Astrocyte (in vitro differentiated cells and primary cell): ENCODE measurements around the gene TMEM9. TPM values are rescaled to one million over a fixed set of nuclear protein-coding genes. Genes with fewer than 3 reads are reported as not detected.

ENCODE experiments used
- DNase-seq: peaks from one replicate; pipeline ENCODE4 v3.0.0-alpha.2; 2010; ENCODE audit warnings: low read depth
- FAIRE-seq: peaks from 2 replicates; lab custom pipeline; 2011; peaks lifted over from hg19 to GRCh38; lab: Jason Lieb, UNC
- H2AFZ ChIP-seq: 2 replicates; pipeline ENCODE4 v1.6.0; 2012; ENCODE audit warnings: low read depth, low read length, inconsistent platforms
- H3K27ac ChIP-seq: 2 replicates; pipeline ENCODE4 v1.5.1; 2011; ENCODE audit warnings: low read depth, low read length, inconsistent platforms
- H3K27me3 ChIP-seq: 2 replicates; pipeline ENCODE4 v1.6.0; 2011; ENCODE audit warnings: low read length, inconsistent platforms; ENCODE audit not compliant: insufficient read depth
- H3K36me3 ChIP-seq: 2 replicates; pipeline ENCODE4 v1.5.1; 2011; ENCODE audit warnings: low read length, inconsistent platforms; ENCODE audit not compliant: insufficient read depth
- H3K4me1 ChIP-seq: 2 replicates; pipeline ENCODE4 v1.5.1; 2011; ENCODE audit warnings: low read length, inconsistent platforms; ENCODE audit not compliant: insufficient read depth
- H3K4me2 ChIP-seq: 2 replicates; pipeline ENCODE4 v1.6.0; 2012; ENCODE audit warnings: low read length, inconsistent platforms
- H3K4me3 ChIP-seq: 2 replicates; pipeline ENCODE4 v1.5.1; 2011; ENCODE audit warnings: low read depth, mild to moderate bottlenecking, low read length, inconsistent platforms; ENCODE audit not compliant: insufficient read depth
- H3K79me2 ChIP-seq: 2 replicates; pipeline ENCODE4 v1.6.0; 2012; ENCODE audit warnings: mild to moderate bottlenecking, low read length, inconsistent platforms; ENCODE audit not compliant: insufficient read depth
- H3K9ac ChIP-seq: 2 replicates; pipeline ENCODE4 v1.6.0; 2012; ENCODE audit warnings: mild to moderate bottlenecking, low read length, inconsistent platforms
- H3K9me3 ChIP-seq: 2 replicates; pipeline ENCODE4 v1.5.1; 2012; ENCODE audit warnings: low read depth, mild to moderate bottlenecking, low read length, inconsistent platforms; ENCODE audit not compliant: insufficient read depth
- H4K20me1 ChIP-seq: 2 replicates; pipeline ENCODE4 v1.6.0; 2012; ENCODE audit warnings: low read length, inconsistent platforms; ENCODE audit not compliant: insufficient read depth
- H3K27ac Mint-ChIP-seq: one replicate; pipeline ENCODE4 v1.8.0; 2021; ENCODE audit warnings: mild to moderate bottlenecking, mixed read lengths; ENCODE audit not compliant: unreplicated experiment
- H3K27me3 Mint-ChIP-seq: one replicate; pipeline ENCODE4 v1.8.0; 2021; ENCODE audit warnings: low read depth, mixed read lengths; ENCODE audit not compliant: unreplicated experiment
- H3K36me3 Mint-ChIP-seq: one replicate; pipeline ENCODE4 v1.8.0; 2021; ENCODE audit warnings: low read depth, mixed read lengths; ENCODE audit not compliant: unreplicated experiment
- H3K4me1 Mint-ChIP-seq: one replicate; pipeline ENCODE4 v1.8.0; 2021; ENCODE audit warnings: low read depth, mixed read lengths; ENCODE audit not compliant: unreplicated experiment
- H3K4me3 Mint-ChIP-seq: one replicate; pipeline ENCODE4 v1.8.0; 2021; ENCODE audit warnings: mild to moderate bottlenecking, moderate library complexity, mixed read lengths; ENCODE audit not compliant: unreplicated experiment
- H3K9me3 Mint-ChIP-seq: one replicate; pipeline ENCODE4 v1.8.0; 2021; ENCODE audit warnings: mild to moderate bottlenecking, mixed read lengths; ENCODE audit not compliant: unreplicated experiment
- CTCF ChIP-seq: IDR thresholded peaks from 2 replicates; pipeline ENCODE4 v1.5.1; 2011; ENCODE audit warnings: low read depth, mild to moderate bottlenecking, inconsistent platforms, low read length, moderate library complexity; ENCODE audit not compliant: insufficient read depth
- EZH2 ChIP-seq: IDR thresholded peaks from 2 replicates; pipeline ENCODE4 v1.6.1; 2012; ENCODE audit warnings: mild to moderate bottlenecking, low read length, inconsistent platforms; ENCODE audit not compliant: insufficient read depth
- total RNA-seq: library from RNA; stranded (reverse); gene quantifications from 2 replicates; pipeline ENCODE4 v1.2.1, GENCODE V29; 2021

TMEM9 gene
- total RNA-seq, 1 donor from 2014 or later = 88.1 TPM

- peaks cover 9% of the 10 kb centered on the region for H3K27me3 ChIP-seq
- H4K20me1 ChIP-seq = no peaks in the 10 kb centered on the region
- no peak overlapping the region for H3K4me3 ChIP-seq
- no peak overlapping the region for H3K27ac Mint-ChIP-seq
- no peaks in the 10 kb centered on the region for H3K36me3 ChIP-seq
- FAIRE-seq (no peak), DNase-seq (no peak)
- no peak for TF ChIP-seq CTCF
- TF ChIP-seq EZH2 = no peak
- H3K79me2 ChIP-seq = no peaks in the 10 kb centered on the region
- H3K36me3 Mint-ChIP-seq = no peaks in the 10 kb centered on the region
- H3K9me3 Mint-ChIP-seq = peaks cover 5% of the 10 kb centered on the region
- H3K27me3 Mint-ChIP-seq = peaks cover 39% of the 10 kb centered on the region
- no peak overlapping the region for H2AFZ ChIP-seq
- no peak overlapping the region for H3K9ac ChIP-seq
- no peak overlapping the region for H3K4me3 Mint-ChIP-seq
- H3K4me2 ChIP-seq = no peak overlapping the region
- H3K27ac ChIP-seq = no peak overlapping the region
- no peaks in the 10 kb centered on the region for H3K9me3 ChIP-seq
- H3K4me1 ChIP-seq = peaks cover 4% of the 10 kb centered on the region
- peaks cover 4% of the 10 kb centered on the region for H3K4me1 Mint-ChIP-seq
Measured at GRCh38 chr1:201110138-201110537, 44.1 kb downstream of the TMEM9 start.

GRCh38 chr1:201109651-201110050 is 44.6 kb downstream of the TMEM9 start:
- no peak for TF ChIP-seq EZH2
- no peak for TF ChIP-seq CTCF
- no peaks in the 10 kb centered on the region for H3K36me3 ChIP-seq
- H3K4me2 ChIP-seq = no peak overlapping the region
- Mint-ChIP-seq H3K36me3 (no peaks in the 10 kb centered on the region), H3K27me3 (peaks cover 44% of the 10 kb centered on the region), H3K4me3 (no peak overlapping the region), H3K4me1 (peaks cover 4% of the 10 kb centered on the region), H3K27ac (no peak overlapping the region), H3K9me3 (peaks cover 5% of the 10 kb centered on the region)
- FAIRE-seq (no peak), DNase-seq (no peak)
- H2AFZ ChIP-seq = no peak overlapping the region
- H3K79me2 ChIP-seq = no peaks in the 10 kb centered on the region
- no peaks in the 10 kb centered on the region for H4K20me1 ChIP-seq
- peaks cover 7% of the 10 kb centered on the region for H3K27me3 ChIP-seq
- no peak overlapping the region for H3K9ac ChIP-seq
- H3K27ac ChIP-seq = no peak overlapping the region
- peaks cover 4% of the 10 kb centered on the region for H3K4me1 ChIP-seq
- H3K4me3 ChIP-seq = no peak overlapping the region
- no peaks in the 10 kb centered on the region for H3K9me3 ChIP-seq

- no peak overlapping the region for H3K4me3 ChIP-seq
- TF ChIP-seq EZH2 (no peak), CTCF (no peak)
- H2AFZ ChIP-seq = no peak overlapping the region
- H3K9ac ChIP-seq = no peak overlapping the region
- H4K20me1 ChIP-seq = no peaks in the 10 kb centered on the region
- FAIRE-seq (no peak), DNase-seq (no peak)
- H3K4me1 Mint-ChIP-seq = peaks cover 4% of the 10 kb centered on the region
- H3K9me3 ChIP-seq = no peaks in the 10 kb centered on the region
- peaks cover 5% of the 10 kb centered on the region for H3K9me3 Mint-ChIP-seq
- no peaks in the 10 kb centered on the region for H3K36me3 Mint-ChIP-seq
- H3K27me3 Mint-ChIP-seq = peaks cover 51% of the 10 kb centered on the region
- no peak overlapping the region for H3K4me2 ChIP-seq
- H3K27ac Mint-ChIP-seq = no peak overlapping the region
- no peaks in the 10 kb centered on the region for H3K79me2 ChIP-seq
- H3K27me3 ChIP-seq = peaks cover 7% of the 10 kb centered on the region
- H3K4me3 Mint-ChIP-seq = no peak overlapping the region
- H3K4me1 ChIP-seq = no peaks in the 10 kb centered on the region
- no peaks in the 10 kb centered on the region for H3K36me3 ChIP-seq
- no peak overlapping the region for H3K27ac ChIP-seq
Measured at GRCh38 chr1:201108614-201109013, 45.7 kb downstream of the TMEM9 start.
